Ishikawa (cell line): ENCODE measurements around the gene PEDS1.

Source experiments
- CEBPB ChIP-seq: IDR thresholded peaks from 2 replicates; pipeline ENCODE4 v1.6.1; 2012
- CREB1 ChIP-seq: IDR thresholded peaks from 2 replicates; pipeline ENCODE4 v1.6.1; 2012; ENCODE audit warnings: low read depth
- EGR1 ChIP-seq: IDR thresholded peaks from 2 replicates; pipeline ENCODE4 v1.6.1; 2012
- EP300 ChIP-seq: IDR thresholded peaks from 2 replicates; pipeline ENCODE4 v1.6.1; 2012; ENCODE audit warnings: borderline replicate concordance
- FOXM1 ChIP-seq: IDR thresholded peaks from 2 replicates; pipeline ENCODE4 v1.6.1; 2012; ENCODE audit warnings: low read depth, borderline replicate concordance
- MAX ChIP-seq: IDR thresholded peaks from 2 replicates; pipeline ENCODE4 v1.6.1; 2012
- NFIC ChIP-seq: IDR thresholded peaks from 2 replicates; pipeline ENCODE4 v1.6.1; 2012
- RAD21 ChIP-seq: IDR thresholded peaks from 2 replicates; pipeline ENCODE4 v1.6.1; 2012; ENCODE audit warnings: low read depth
- REST ChIP-seq: IDR thresholded peaks from 2 replicates; pipeline ENCODE4 v1.6.1; 2012; ENCODE audit warnings: low read depth, mild to moderate bottlenecking
- TAF1 ChIP-seq: IDR thresholded peaks from 2 replicates; pipeline ENCODE4 v1.6.1; 2012; ENCODE audit warnings: low read depth, mild to moderate bottlenecking
- TCF12 ChIP-seq: IDR thresholded peaks from 2 replicates; pipeline ENCODE4 v1.6.1; 2012; ENCODE audit warnings: low read depth
- TEAD4 ChIP-seq: IDR thresholded peaks from 2 replicates; pipeline ENCODE4 v1.6.1; 2012
- USF1 ChIP-seq: IDR thresholded peaks from 2 replicates; pipeline ENCODE4 v1.6.1; 2012
- YY1 ChIP-seq: IDR thresholded peaks from 2 replicates; pipeline ENCODE4 v1.6.1; 2012; ENCODE audit warnings: low read depth
- ZBTB7A ChIP-seq: IDR thresholded peaks from 2 replicates; pipeline ENCODE4 v1.6.1; 2012; ENCODE audit warnings: low read depth

PEDS1 gene

GRCh38 chr20:50111120-50111828 is 42.2 kb downstream of the PEDS1 start:
- no peak for TF ChIP-seq CREB1
- TF ChIP-seq CEBPB: no peak
- TF ChIP-seq ZBTB7A: no peak
- TF ChIP-seq YY1: no peak
- no peak for TF ChIP-seq NFIC
- no peak for TF ChIP-seq TEAD4
- TF ChIP-seq MAX: no peak
- no peak for TF ChIP-seq EP300
- no peak for TF ChIP-seq USF1
- no peak for TF ChIP-seq TAF1
- no peak for TF ChIP-seq REST
- no peak for TF ChIP-seq TCF12
- TF ChIP-seq RAD21: no peak
- no peak for TF ChIP-seq FOXM1
- no peak for TF ChIP-seq EGR1

- no peak for TF ChIP-seq REST
- no peak for TF ChIP-seq RAD21
- no peak for TF ChIP-seq TAF1
- no peak for TF ChIP-seq FOXM1
- TF ChIP-seq YY1: no peak
- TF ChIP-seq NFIC: no peak
- TF ChIP-seq CREB1: no peak
- TF ChIP-seq TEAD4: no peak
- no peak for TF ChIP-seq ZBTB7A
- TF ChIP-seq EP300: no peak
- TF ChIP-seq USF1: no peak
- no peak for TF ChIP-seq EGR1
- TF ChIP-seq MAX: no peak
- TF ChIP-seq TCF12: no peak
- TF ChIP-seq CEBPB: no peak
Observed at GRCh38 chr20:50110141-50111047, 43.1 kb downstream of the PEDS1 start.

GRCh38 chr20:50108556-50109235 is 44.8 kb downstream of the PEDS1 start:
- TF ChIP-seq EP300: no peak
- no peak for TF ChIP-seq CREB1
- no peak for TF ChIP-seq NFIC
- TF ChIP-seq FOXM1: no peak
- no peak for TF ChIP-seq USF1
- TF ChIP-seq CEBPB: no peak
- TF ChIP-seq TCF12: no peak
- no peak for TF ChIP-seq TEAD4
- TF ChIP-seq ZBTB7A: no peak
- no peak for TF ChIP-seq MAX
- no peak for TF ChIP-seq REST
- no peak for TF ChIP-seq RAD21
- no peak for TF ChIP-seq EGR1
- TF ChIP-seq TAF1: no peak
- TF ChIP-seq YY1: no peak
